Heart right ventricle (tissue), 16 donors: ENCODE results near the gene NSG1. TPM values are rescaled to one million over a fixed set of nuclear protein-coding genes. Genes with fewer than 3 reads are reported as not detected.

Source experiments
- ATAC-seq, 8 donors: fragments of 200-7000 bp; cut with Tn5 transposase; one replicate each; pipeline ENCODE4 v1.9.1; 2020; ENCODE audit warnings: mild to moderate bottlenecking in 8 of 8, moderate library complexity in 8 of 8, moderate number of reproducible peaks in 1 of 8
- DNase-seq, 2 donors: peaks; one replicate each; pipeline ENCODE4 v3.0.0-alpha.2; 2020
- H3K27ac ChIP-seq, 10 donors: fragments of 200-600 bp; sonication (generic) in 2 of 10; one replicate each; pipeline versions ENCODE4 v1.5.0 to v1.8.0; 2020 to 2022; ENCODE audit warnings: mild to moderate bottlenecking in 3 of 10
- H3K27me3 ChIP-seq, 7 donors: fragments of 200-600 bp; one replicate each; pipeline ENCODE4 v1.8.0; 2021 to 2022; ENCODE audit warnings: mild to moderate bottlenecking in 2 of 7
- H3K36me3 ChIP-seq, 9 donors: fragments of 200-600 bp; sonication (generic) in 1 of 9; one replicate each; pipeline versions ENCODE4 v1.5.0 to v1.8.0; 2020 to 2022; ENCODE audit warnings: mild to moderate bottlenecking in 2 of 9
- H3K4me1 ChIP-seq, 9 donors: fragments of 200-600 bp; sonication (generic) in 1 of 9; one replicate each; pipeline versions ENCODE4 v1.5.0 to v1.8.0; 2020 to 2022; ENCODE audit warnings: mild to moderate bottlenecking in 4 of 9
- H3K4me3 ChIP-seq, 10 donors: fragments of 200-600 bp; sonication (generic) in 2 of 10; one replicate each; pipeline versions ENCODE4 v1.5.0 to v1.8.0; 2020 to 2022; ENCODE audit warnings: mild to moderate bottlenecking in 7 of 10, moderate library complexity in 2 of 10
- H3K9me3 ChIP-seq, 11 donors: fragments of 200-600 bp in 10 of 11; sonication (generic) in 2 of 11; one replicate each; pipeline versions ENCODE4 v1.5.0 to v1.8.0; 2013 to 2022; ENCODE audit warnings: mild to moderate bottlenecking in 2 of 11, control low read depth in 1 of 11, moderate library complexity in 1 of 11
- WGBS, 2 donors: extraction: QIAGEN DNeasy Blood & Tissue Kit; methylation state at CpG; one replicate each; pipeline ENCODE4 v1.1.7; 2013; ENCODE audit warnings: inconsistent platforms in 1 of 2; 5-methylcytosine and 5-hydroxymethylcytosine counted together
- intact Hi-C, 10 donors: fragments of 100-400 bp; cut with DNase I; formaldehyde crosslinking; loops; one replicate each; pipeline versions ENCODE4 v1.11.1 to v1.14.2; 2022
- polyA plus RNA-seq, 2 donors: library from polyadenylated mRNA; stranded (reverse); fragments of 200-250 nt; gene quantifications; one replicate each; pipeline ENCODE4 v1.2.3, GENCODE V29; 2013
- total RNA-seq, 10 donors: library from RNA; stranded (reverse); fragmentation: NEBNext Ultra II Directional in 3 of 10; extraction: Animal tissue kit (Norgen Biotek cat#: 25700) in 3 of 10; gene quantifications; one replicate each; pipeline versions ENCODE4 v1.2.1 to v1.2.4, GENCODE V29; 2021 to 2023
- TF ChIP-seq, protein P1 (sequence below), 9 donors: fragments of 200-600 bp; sonication (generic) in 2 of 9; IDR thresholded peaks; one replicate each; pipeline versions ENCODE4 v1.5.0 to v1.8.0; 2021 to 2022; ENCODE audit warnings: antibody characterized with exemption in 9 of 9, mild to moderate bottlenecking in 5 of 9, moderate library complexity in 1 of 9
- donor health status: Arrhythmogenic right ventricular cardiomyopathy.
- donor health status: ischemic (EF 13 %, LVEDD 7.1; RV severe dilation, severe dysfunction).
- donor health status: healthy with polysubstance abuse.
- donor health status: DM: no; HTN: yes; CAD: no.
- donor health status: DM: no; HTN: no; CAD: no.
- donor health status: ischemic (EF 25% LVEDD 6.9; RV normal size, moderate dysfunction).
- donor health status: ischemic (EF 25% LVEDD 5.7; RV mildly dilated, moderate dysfunction).
- donor health status: healthy.
- donor health status: DM: yes; HTN: yes; CAD: no.
- donor health status: Ischemic cardiomyopathy.
- donor health status: ischemic (EF 35%, LVEDD 5.7; RV mildly dilated, moderate dysfunction).
- donor health status: nonischemic (EF 11% LVEDD 7.7; RV severe dilation, severe dysfunction).
- donor health status: DM: yes; HTN: yes; CAD: no.
- donor health status: PGD.
- donor health status: ischemic (EF 29% LVEDD 5.4; RV normal size, mild dysfunction).
- donor health status: nonischemic (EF 23%, LVEDD 6.1; RV moderate dilation, normal function).

NSG1 gene
- total and polyA plus RNA-seq, 12 donors = 1.4 to 10.5 (median 3.4) TPM

DNA sequence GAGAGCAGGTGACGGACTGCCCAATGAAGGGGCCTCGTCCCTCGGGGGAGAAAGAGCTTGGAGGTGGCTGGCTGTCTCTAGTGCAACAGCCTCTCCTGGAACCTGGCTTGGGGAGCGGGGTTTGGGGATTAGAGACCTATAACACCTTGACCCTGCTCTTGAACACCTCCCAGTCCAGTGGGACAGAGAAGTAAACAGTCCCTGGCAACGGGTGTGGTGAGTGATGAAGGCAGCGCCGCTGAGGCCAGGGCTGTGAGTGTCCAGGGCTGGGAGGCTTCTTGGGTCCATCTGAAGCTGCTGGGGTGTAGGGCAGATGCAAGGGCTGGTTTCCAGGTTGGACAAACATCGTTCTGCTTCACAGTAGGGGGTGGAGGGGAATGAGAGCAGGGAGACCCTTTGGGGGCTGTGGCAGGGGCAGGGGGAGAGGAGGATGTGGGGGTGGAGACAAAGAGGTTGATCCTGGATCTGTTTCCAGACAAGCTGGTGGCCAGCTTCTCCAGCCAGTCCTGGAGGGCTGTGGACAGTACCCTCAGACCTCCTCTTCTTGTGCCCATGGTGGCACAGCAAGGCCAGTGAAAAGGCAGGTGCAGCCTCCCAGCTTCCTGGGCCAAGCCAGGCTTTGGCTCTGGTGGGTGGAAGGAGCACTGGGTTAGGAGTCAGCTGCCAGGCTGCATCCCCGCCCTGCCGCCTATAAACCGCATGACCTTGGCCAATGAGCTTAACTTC is 3.8 kb downstream of the NSG1 start:
- H3K27ac ChIP-seq = no peak overlapping the region
- H3K36me3 ChIP-seq = no peaks in the 10 kb centered on the region
- TF ChIP-seq, protein P1, sequence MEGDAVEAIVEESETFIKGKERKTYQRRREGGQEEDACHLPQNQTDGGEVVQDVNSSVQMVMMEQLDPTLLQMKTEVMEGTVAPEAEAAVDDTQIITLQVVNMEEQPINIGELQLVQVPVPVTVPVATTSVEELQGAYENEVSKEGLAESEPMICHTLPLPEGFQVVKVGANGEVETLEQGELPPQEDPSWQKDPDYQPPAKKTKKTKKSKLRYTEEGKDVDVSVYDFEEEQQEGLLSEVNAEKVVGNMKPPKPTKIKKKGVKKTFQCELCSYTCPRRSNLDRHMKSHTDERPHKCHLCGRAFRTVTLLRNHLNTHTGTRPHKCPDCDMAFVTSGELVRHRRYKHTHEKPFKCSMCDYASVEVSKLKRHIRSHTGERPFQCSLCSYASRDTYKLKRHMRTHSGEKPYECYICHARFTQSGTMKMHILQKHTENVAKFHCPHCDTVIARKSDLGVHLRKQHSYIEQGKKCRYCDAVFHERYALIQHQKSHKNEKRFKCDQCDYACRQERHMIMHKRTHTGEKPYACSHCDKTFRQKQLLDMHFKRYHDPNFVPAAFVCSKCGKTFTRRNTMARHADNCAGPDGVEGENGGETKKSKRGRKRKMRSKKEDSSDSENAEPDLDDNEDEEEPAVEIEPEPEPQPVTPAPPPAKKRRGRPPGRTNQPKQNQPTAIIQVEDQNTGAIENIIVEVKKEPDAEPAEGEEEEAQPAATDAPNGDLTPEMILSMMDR (IDR thresholded peaks at IDR 0.05) = no peak
- H3K27me3 ChIP-seq = peaks cover under 1 to 87% (median 60%) of the 10 kb centered on the region in 7 donors
- H3K9me3 ChIP-seq = no peaks in the 10 kb centered on the region
- intact Hi-C loops = no loop called here
- ATAC-seq (no peak), DNase-seq (no peak)
- H3K4me1 ChIP-seq = peaks cover 0 to 32% (median 26%) of the 10 kb centered on the region in 9 donors
- 76 to 77% methylated on average over 11 of the region's 11 CpGs for WGBS, 2 donors
- no peak overlapping the region for H3K4me3 ChIP-seq

DNA sequence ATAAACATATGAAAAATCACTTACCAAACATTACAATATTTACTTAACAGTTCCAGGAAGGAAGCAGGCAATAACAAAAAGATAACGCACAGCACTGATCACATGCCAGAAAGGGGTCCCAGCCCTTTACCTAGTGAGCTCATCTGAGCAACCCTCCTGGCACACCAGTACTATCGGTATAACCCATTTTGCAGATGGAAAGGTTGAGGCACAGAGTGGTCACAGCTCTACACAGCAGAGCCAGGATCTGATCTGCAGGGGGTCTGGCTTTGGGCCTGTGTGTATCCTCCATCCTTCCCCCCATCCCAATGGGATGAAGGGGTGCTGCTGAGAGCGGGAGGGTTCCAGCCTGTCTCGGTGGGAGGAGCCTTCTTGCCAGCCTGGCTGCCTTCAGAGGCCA is 5.0 kb downstream of the NSG1 start:
- Histone ChIP-seq H3K27ac (no peak overlapping the region), H3K4me1 (peaks cover 0 to 22% (median 17%) of the 10 kb centered on the region in 9 donors), H3K9me3 (no peaks in the 10 kb centered on the region), H3K36me3 (no peaks in the 10 kb centered on the region), H3K27me3 (peaks cover 0 to 83% (median 56%) of the 10 kb centered on the region in 7 donors), H3K4me3 (no peak overlapping the region)
- TF ChIP-seq, protein P1 (IDR thresholded peaks at IDR 0.05) = no peak
- intact Hi-C loops = no loop called here
- DNase-seq (no peak), ATAC-seq (no peak)
- WGBS, 2 donors = 72 to 76% methylated on average over 4 of the region's 4 CpGs

DNA sequence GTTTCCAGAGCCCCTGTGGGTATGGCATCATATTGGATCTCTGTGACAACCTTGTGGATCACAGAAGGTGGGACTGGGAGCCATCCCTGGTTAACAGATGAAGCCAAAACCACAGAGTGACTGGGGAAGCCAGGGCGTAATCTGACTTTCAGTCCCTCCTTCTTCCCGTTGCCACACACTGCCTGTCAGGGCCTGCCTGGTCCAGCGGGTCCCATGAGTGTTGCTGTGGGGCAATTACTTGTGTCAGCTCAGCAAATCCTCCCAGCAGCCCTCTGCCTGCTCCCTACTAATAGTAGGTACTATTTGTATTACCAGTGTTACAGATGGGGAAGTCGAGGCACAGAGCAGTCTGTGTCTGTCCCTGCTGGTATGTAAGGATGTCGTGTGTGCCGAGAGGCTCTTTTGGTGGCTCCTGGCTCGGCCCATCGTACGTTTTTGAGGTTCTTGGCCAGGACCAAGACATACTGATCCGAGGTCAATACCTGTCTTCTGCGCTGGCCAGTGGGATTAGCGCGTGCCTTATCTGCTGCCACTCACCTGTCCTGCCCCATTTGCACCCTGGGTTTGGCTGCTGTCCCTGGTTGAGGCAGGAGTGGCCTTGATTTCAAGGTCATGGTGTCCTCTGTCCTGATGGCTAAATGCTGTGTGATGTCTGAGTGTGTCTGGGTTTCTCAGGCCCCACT is 5.7 kb downstream of the NSG1 start:
- intact Hi-C loops = no loop called here
- no peak for DNase-seq
- WGBS, 2 donors = 87 to 88% methylated on average over 13 of the region's 13 CpGs

DNA sequence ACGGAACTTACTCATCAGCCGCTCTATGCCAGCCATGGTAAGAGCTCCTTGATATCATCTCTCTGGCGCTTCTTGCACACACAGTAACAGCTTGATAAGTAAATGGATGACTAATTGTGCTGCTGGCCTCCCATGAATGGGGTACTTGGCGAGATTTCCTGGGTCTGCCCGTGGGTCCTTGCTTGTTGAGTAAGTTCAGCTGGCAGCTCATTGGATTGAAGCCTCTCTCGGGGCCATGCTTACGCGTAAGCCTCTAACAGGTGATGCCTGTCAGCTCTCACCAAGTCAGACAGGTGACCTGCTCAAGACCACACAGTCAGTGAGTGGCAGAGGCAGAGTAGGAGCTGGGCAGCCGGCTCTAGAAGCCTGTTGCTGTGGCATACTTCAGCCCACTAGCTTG is 7.7 kb downstream of the NSG1 start:
- intact Hi-C loops = no loop called here
- H3K9me3 ChIP-seq = peaks cover 0 to 1% (median 0%) of the 10 kb centered on the region in 11 donors
- no peak overlapping the region for H3K4me3 ChIP-seq
- H3K36me3 ChIP-seq = no peaks in the 10 kb centered on the region
- H3K27me3 ChIP-seq = peaks cover 0 to 70% (median 32%) of the 10 kb centered on the region in 7 donors
- TF ChIP-seq, protein P1 (IDR thresholded peaks at IDR 0.05) = no peak
- no peaks in the 10 kb centered on the region for H3K4me1 ChIP-seq
- DNase-seq = no peak
- no peak for ATAC-seq
- 73 to 75% methylated on average over 9 of the region's 9 CpGs for WGBS, 2 donors
- no peak overlapping the region for H3K27ac ChIP-seq

More for the DNA sequence above, 5.7 kb downstream of the NSG1 start:
- Histone ChIP-seq H3K27ac (no peak overlapping the region), H3K36me3 (no peaks in the 10 kb centered on the region), H3K4me3 (no peak overlapping the region), H3K27me3 (peaks cover 0 to 79% (median 48%) of the 10 kb centered on the region in 7 donors), H3K9me3 (no peaks in the 10 kb centered on the region), H3K4me1 (peaks cover 0 to 15% (median 9%) of the 10 kb centered on the region in 9 donors)
- TF ChIP-seq, protein P1 (IDR thresholded peaks at IDR 0.05) = no peak
- no peak for ATAC-seq
